Stomach smooth muscle (tissue), 2 donors: ENCODE data around the gene HAGH.
"Not testable (repeated sequence)": the region's sequence is repeated elsewhere in the genome, so short reads cannot be mapped to it uniquely, and the experiment has no call there.

ENCODE experiments used
- H3K27ac ChIP-seq: one replicate; pipeline ENCODE4 v1.7.0; 2013; ENCODE audit warnings: mild to moderate bottlenecking, low read length, inconsistent platforms
- H3K27me3 ChIP-seq, 2 donors: one replicate each; pipeline ENCODE4 v1.7.0; 2013; ENCODE audit warnings: low read length in 2 of 2; ENCODE audit not compliant: insufficient read depth in 2 of 2, control insufficient read depth in 1 of 2
- H3K36me3 ChIP-seq, 2 donors: one replicate each; pipeline ENCODE4 v1.7.0; 2013; ENCODE audit warnings: low read length in 2 of 2; ENCODE audit not compliant: control insufficient read depth in 2 of 2, insufficient read depth in 2 of 2
- H3K4me1 ChIP-seq: one replicate; pipeline ENCODE4 v1.7.0; 2013; ENCODE audit warnings: low read length; ENCODE audit not compliant: control insufficient read depth, insufficient read depth
- H3K4me3 ChIP-seq, 2 donors: one replicate each; pipeline ENCODE4 v1.7.0; 2013; ENCODE audit warnings: low read length in 2 of 2
- H3K9ac ChIP-seq, 2 donors: one replicate each; pipeline ENCODE4 v1.7.0; 2013; ENCODE audit warnings: low read length in 2 of 2, mild to moderate bottlenecking in 1 of 2
- H3K9me3 ChIP-seq, 2 donors: one replicate each; pipeline ENCODE4 v1.7.0; 2013; ENCODE audit warnings: low read length in 2 of 2; ENCODE audit not compliant: control insufficient read depth in 2 of 2
- donor health status: healthy.
- donor health status: Pancreatic carcinoma.

Gene HAGH

DNA sequence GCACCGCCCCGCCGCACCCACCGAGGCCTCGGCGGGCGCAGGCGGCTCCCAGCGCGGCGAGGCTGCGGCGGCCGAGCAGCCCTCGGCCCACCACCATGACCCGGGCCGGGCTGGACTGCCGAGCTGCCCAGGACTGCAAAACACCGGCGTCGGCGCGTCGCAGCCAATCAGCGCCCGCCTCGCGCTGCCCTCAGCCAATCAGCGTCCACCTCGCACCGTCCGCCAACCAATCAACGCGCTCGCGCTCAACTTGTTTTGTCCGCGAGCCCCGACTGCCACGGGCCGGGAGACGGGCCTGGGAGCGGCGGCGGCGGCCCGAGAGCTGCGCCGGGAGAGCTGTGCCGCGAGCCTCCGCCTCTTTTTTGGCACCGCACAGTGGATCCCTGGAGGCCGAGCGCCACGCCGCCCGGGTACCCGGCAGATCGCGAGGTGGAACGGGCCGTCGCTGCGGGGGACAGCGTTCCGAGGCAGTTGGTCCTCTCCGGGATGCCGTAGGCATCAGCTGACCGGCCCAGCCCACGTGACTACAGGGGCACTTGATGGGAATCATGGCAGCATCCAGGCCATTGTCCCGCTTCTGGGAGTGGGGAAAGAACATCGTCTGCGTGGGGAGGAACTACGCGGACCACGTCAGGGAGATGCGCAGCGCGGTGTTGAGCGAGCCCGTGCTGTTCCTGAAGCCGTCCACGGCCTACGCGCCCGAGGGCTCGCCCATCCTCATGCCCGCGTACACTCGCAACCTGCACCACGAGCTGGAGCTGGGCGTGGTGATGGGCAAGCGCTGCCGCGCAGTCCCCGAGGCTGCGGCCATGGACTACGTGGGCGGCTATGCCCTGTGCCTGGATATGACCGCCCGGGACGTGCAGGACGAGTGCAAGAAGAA is at the start of gene HAGH, which contains the start of gene FAHD1:
TSS of gene HAGH (minus strand) at position 135 of the 883 bp plus-strand sequence. CDS start at position 97, 38 bp downstream.
TSS of gene FAHD1 (plus strand) at position 516 of the 883 bp plus-strand sequence. CDS start at position 549, 33 bp downstream.
- Histone ChIP-seq H3K9me3 (no peaks in the 10 kb centered on the region), H3K4me3 (peak within 1 kb of the TSS; percentile 97 to 100), H3K36me3 (peaks cover 15% of the 10 kb centered on the region in 2 donors), H3K9ac (peak within 1 kb of the TSS; percentile 77 to 90), H3K4me1 (peaks cover 33% of the 10 kb centered on the region), H3K27ac (peak within 1 kb of the TSS; percentile 66), H3K27me3 (no peaks in the 10 kb centered on the region)

DNA sequence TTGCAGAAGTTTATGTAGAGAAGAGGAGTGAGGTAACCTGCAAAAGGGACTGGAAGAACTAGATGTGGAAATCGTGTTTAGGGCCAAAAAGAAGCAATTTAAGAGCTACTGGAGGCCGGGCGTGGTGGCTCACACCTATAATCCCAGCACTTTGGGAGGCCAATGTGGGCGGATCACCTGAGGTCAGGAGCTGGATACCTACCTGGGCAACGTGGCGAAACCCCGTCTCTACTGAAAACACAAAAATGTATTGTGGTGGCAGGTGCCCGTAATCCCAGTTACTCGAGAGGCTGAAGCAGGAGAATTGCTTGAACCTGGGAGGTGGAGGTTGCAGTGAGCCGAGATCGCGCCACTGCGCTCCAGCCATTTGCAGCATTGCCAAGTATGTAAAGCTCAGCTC is 49.4 kb upstream of the HAGH start:
- H3K4me1 ChIP-seq, H3K27ac ChIP-seq, H3K9me3 ChIP-seq, H3K4me3 ChIP-seq, H3K36me3 ChIP-seq, H3K9ac ChIP-seq: not testable (repeated sequence)
- H3K27me3 ChIP-seq: peaks cover 22% of the 10 kb centered on the region in 2 donors

DNA sequence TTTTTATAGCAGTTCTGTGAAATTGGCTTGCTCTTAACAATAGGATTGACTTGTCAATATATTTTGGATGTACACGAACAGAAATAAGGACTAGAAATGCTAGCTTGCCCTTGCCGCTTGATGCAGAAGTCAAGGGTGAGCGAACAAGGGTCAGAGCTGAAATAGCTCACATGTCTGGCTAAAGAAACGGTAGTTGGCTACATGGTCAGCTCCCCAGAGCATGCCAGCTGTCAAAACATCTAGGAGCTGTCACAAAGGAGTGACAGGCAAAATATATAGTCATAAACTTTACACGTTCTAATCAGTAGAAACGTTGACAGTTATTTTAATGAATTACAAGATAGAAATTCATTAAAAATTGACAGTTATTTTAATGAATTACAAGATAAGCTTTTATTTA is 48.2 kb upstream of the HAGH start:
- no peak overlapping the region for H3K4me3 ChIP-seq
- H3K9me3 ChIP-seq: no peaks in the 10 kb centered on the region
- H3K27me3 ChIP-seq: peaks cover 22% of the 10 kb centered on the region in 2 donors
- H3K4me1 ChIP-seq: no peaks in the 10 kb centered on the region
- H3K36me3 ChIP-seq: no peaks in the 10 kb centered on the region
- no peak overlapping the region for H3K9ac ChIP-seq
- no peak overlapping the region for H3K27ac ChIP-seq

DNA sequence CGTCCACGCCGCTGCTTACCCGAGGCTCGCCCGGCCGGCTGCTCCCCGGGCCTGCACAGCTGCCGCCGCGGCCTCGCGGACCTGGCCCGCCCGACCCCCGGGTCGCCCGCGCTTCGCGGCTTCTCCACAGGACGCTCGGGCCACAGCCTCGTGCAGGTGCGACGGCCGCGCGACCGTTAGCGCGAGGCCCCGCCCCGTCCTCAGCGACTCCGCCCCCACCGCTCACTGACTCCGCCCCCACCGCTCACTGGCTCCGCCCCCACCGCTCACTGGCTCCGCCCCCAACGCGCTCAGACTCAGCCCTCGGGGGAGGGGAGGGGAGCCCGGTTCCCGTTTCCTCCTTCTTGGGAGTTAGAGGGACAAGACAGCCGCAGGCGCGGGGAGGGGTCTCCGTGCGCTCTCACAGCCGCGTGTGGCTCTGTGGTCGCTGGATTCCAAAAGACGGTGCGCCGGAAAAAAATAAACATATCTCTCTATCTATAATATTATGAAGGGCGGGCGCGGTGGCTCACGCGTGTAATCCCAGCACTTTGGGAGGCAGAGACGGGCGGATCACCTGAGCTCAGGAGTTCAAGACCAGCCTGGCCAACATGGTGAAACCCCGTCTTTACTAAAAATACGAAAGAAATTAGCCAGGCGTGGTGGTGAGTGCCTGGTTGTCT is 45.5 kb upstream of the HAGH start, which contains the start of gene MEIOB:
TSS of gene MEIOB (minus strand) at position 191 of the 662 bp plus-strand sequence. CDS start 3,989 bp downstream, outside the sequence.
- H3K27me3 ChIP-seq: peaks cover 14 to 19% of the 10 kb centered on the region in 2 donors
- no peaks in the 10 kb centered on the region for H3K36me3 ChIP-seq
- H3K9ac ChIP-seq: no peak within 1 kb of the TSS
- H3K9me3 ChIP-seq: no peaks in the 10 kb centered on the region
- H3K4me3 ChIP-seq: no peak within 1 kb of the TSS
- H3K4me1 ChIP-seq: no peaks in the 10 kb centered on the region
- H3K27ac ChIP-seq: no peak within 1 kb of the TSS

DNA sequence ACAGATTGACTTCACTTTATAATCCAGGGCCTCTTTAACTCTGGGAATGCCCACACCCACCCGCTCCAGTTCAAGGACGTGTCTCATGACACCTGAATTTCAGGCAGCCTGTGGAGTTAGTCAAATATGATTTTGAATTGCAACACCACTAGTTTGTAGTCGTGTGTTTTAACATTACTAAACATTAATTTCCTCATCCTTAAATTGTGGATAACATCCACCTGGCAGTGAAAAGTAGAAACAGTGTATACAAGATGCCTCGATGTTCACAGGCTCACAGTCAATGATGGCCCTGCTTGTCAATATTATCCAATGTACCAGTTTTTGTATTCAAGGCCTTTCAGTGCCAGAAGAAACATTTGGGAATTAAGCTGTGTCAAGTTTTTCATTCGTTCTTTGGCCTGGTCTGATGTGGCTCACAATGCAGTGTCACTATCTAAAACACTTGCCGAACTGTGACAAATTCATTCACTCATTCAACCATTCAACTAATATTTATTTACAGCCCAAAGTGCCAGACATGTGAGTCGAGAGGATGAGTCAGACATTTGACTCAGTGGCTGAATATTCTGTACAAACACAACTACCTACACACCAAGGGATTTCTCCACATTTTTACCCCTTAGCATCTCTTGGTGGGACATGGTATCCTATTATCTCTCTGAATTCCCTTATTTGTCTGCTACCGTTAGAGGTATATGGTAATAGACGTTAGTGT is 43.9 kb upstream of the HAGH start:
- Histone ChIP-seq H3K36me3 (no peaks in the 10 kb centered on the region), H3K27ac (no peak overlapping the region), H3K9ac (no peak overlapping the region), H3K4me1 (no peaks in the 10 kb centered on the region), H3K4me3 (no peak overlapping the region), H3K27me3 (peaks cover 11 to 17% of the 10 kb centered on the region in 2 donors), H3K9me3 (no peaks in the 10 kb centered on the region)

DNA sequence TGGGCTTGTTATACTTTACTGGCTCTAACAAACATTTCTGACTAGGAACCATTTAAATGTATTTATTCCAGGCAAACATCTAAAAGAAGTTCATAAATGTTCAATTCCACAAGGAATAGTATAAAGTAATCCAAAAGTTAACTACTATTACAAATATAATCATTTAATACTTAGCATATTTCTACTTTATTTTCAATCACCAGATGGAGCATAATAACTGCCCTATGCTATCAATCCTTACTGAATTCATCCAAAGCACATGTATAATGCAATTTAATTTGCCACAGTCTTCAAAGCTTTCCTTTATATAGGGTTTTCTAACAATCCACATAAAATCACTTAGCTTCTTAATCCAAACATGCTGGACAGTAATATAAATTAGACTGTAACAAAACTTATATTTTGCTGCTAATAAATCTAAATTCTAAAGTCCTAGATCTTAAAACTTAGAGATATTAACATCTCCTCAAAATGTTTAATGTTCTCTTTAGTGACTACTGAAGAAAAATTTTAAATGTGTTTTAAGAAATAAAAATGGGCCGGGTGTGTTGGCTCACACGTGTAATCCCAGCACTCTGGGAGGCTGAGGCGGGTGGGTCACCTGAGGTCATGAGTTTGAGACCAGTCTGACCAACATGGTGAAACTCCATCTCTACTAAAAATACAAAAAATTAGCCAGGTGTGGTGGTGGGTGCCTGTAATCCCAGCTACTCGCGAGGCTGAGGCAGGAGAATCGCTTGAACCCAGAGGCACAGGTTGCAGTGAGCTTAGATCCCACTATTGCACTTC is 39.5 kb upstream of the HAGH start:
- Histone ChIP-seq H3K27me3 (peaks cover 5 to 6% of the 10 kb centered on the region in 2 donors), H3K4me1 (no peaks in the 10 kb centered on the region), H3K27ac (no peak overlapping the region), H3K4me3 (no peak overlapping the region), H3K36me3 (no peaks in the 10 kb centered on the region), H3K9me3 (no peaks in the 10 kb centered on the region), H3K9ac (no peak overlapping the region)

DNA sequence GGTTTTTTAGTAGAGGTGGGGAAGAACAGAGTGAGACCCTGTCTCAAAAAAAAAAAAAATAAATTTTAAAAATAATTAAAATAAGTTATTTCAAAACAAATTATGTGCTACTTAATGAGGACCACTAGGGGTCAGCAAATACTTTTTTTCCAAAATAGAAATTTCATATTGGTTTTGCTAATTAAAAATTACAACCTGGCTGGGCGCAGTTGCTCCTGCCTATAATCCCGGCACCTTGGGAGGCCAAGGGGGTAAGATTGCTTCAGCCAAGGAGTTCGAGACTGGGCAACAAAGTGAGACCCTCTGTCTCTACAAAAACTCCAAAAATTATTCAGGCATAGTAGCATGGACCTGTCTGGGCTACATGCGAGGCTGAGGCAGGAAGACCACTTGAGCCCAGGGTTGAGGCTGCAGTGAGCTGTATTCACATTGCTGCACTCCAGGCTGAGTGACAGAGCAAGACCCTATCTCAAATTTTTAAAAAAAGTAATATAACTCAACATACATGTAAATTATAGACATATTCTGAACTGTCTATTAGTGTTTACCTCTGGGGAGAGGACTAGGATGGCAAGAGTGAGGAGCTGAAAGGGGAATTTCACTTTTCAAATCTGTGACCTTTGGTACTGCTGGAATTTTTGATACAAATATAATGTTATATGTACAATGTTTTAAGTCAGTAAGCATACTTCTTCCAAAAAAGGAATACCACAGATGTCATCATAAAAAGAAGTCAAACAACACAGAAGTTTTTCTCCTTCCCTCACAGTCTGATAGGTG is 37.2 kb upstream of the HAGH start:
- Histone ChIP-seq H3K36me3 (no peaks in the 10 kb centered on the region), H3K9me3 (no peaks in the 10 kb centered on the region), H3K4me1 (no peaks in the 10 kb centered on the region), H3K4me3 (no peak overlapping the region), H3K27ac (no peak overlapping the region), H3K27me3 (peaks cover 12 to 14% of the 10 kb centered on the region in 2 donors), H3K9ac (no peak overlapping the region)

DNA sequence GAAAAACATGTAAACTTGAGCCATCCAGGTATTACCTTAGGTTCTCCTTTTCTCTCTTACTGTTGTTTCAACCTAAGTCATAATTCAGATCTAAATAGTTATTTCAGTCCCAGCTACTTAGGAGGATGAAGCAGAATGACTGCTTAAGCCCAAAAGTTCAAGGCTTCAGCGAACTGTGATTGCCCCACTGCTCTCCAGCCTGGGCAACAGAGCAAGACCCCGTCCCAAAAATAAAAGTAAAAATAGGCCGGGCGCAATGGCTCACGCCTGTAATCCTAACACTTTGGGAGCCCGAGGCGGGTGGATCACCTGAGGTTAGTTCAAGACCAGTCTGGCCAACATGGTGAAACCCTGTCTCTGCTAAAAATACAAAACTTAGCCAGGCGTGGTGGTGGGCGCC is 35.8 kb upstream of the HAGH start:
- H3K27me3 ChIP-seq: peaks cover 14 to 19% of the 10 kb centered on the region in 2 donors

DNA sequence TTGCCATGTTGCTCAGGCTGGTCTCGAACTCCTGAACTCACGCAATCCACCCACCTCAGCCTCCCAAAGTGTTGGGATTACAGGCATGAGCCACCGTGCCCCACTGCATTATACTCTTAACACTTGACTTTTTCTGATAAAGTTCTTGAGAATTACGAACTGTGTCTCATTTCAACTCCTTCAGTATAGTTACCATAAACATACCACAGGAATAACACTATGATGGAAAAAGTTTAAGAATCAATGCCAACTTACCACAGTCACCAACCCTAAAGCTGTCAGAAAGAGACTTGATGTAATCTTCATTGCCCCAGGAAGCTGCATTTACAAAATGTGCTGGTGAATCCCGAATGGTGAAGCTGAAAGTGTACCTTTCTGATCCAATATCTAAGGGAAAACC is 35.1 kb upstream of the HAGH start:
- Histone ChIP-seq H3K27me3 (peaks cover 14 to 24% of the 10 kb centered on the region in 2 donors), H3K9ac (no peak overlapping the region), H3K9me3 (no peaks in the 10 kb centered on the region), H3K4me3 (no peak overlapping the region), H3K4me1 (no peaks in the 10 kb centered on the region), H3K36me3 (no peaks in the 10 kb centered on the region), H3K27ac (no peak overlapping the region)

More for the DNA sequence above, 35.8 kb upstream of the HAGH start:
- Histone ChIP-seq H3K9me3 (no peaks in the 10 kb centered on the region), H3K36me3 (no peaks in the 10 kb centered on the region), H3K9ac (no peak overlapping the region), H3K27ac (no peak overlapping the region), H3K4me1 (no peaks in the 10 kb centered on the region), H3K4me3 (no peak overlapping the region)
